8988T (cell line): ENCODE data around the gene HOXC11.

Experiments
- DNase-seq: peaks from one replicate; pipeline ENCODE4 v3.0.0; 2011

HOXC11 gene

GRCh38 chr12:54026640-54027441 lies 53.9 kb downstream of the HOXC11 start:
- no peak for DNase-seq
